Inflammatory macrophage treated with lipopolysaccharide for 4 hours (primary cell): ENCODE results near the gene FAM131C.
"Not testable (repeated sequence)": the region's sequence is repeated elsewhere in the genome, so short reads cannot be mapped to it uniquely, and the experiment has no call there.

Experiments used
- DNase-seq: peaks from one replicate; pipeline ENCODE4 v3.0.0-alpha.2; 2020

Gene FAM131C

DNA sequence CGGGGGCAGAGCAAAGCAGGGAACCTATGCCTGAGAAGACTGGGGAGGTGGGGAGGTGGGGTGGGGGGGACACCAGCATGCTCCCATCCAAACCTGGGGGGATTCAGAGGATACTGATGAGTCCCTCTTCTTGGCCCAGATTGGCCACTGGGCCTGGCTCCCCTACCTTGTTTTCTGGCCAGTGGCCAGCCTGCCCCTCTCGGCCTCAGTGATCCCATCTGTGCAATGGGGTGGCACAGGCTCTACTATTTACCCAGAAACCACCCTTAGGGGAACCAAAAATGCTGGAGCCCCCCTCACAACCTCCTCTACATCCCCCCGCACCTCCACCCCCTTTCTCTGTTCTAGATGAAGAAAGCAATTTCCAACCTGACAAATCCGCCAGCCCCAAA lies 16.9 kb downstream of the FAM131C start:
- not testable (repeated sequence) for DNase-seq

DNA sequence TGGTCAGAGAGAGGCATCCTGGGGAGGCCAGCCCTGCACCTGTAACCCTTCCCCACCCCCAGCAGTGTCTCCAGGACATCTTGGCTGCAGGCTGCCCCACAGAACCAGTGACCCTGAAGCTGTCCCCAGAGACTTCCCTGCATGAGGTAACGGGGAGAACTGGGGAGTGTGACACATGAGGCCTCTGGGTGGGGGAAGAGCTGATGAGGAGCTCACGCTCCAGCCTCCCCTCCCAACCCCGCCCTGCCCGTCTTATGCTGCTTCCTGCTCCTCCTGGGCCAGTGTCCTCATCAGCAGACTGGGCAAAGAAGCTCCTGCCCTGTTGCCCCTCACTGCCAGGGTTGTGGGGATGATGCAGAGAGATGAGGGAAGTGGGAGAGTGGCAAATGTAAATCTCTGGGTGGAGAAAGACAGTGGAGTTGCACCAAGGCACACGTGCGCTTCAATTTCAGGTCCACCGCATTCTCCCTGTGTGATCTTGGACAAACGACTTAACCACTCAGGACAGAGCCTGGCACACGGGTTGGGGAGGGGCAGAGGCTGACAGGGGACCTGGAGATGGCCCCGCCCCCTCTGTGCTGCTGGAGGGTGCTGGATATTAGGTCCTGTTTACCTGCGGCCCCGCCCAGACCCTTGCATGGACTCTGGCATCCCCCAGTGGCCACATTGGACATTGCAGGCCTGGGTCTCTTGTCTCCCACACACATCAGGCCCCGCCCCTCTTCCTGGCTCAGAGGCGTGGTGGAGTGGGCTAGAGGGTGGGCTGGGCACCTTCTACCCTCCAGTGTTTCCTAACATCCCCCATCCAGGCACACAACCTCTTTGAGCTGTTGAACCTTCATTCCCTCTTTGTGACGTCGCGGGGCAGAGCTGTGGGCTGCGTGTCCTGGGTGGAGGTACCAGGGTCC lies 17.6 kb downstream of the FAM131C start:
- DNase-seq: peak; percentile 65

DNA sequence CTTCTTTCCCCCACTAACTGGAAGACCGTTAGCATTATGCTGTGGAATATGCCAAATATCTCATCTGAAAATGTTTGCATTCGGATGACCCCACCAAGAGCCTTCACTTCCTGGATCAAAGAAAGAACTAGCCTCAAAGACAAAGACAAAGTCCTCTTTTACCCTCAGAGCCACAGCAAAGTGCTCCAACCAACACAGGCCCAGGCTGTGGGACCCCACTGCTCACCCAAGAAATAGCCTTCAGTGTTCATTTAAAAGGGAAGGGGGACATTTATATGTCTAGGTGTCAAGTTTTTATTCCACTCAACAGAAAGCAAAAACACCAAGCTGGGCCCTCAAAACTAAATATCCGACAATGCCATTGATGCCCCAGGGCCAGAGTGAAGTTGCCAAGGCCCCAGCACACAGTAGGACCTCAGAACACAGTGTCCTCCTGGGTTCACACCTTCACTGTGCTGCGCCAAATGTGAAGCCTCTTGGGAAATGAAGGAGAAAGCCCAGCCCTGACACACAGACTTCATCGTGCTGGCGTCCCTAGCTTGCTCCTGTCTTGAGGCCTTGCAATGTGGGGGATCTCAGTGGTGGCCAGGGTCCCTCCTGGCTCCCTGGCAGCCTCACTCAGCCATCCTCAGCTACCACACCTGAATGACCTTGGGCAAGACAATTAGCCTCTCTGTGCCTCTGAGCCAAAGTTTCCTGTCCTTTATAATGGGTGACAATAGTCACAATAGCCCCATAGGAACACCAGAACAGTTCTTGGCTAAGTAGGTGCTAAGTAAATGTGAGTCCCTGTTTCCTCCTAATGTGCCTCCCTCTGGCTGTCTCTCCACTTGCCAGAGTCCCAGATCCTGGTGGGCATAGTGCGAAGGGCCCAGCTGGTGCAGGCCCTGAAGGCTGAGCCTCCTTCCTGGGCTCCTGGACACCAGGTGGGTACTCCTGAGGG lies 18.6 kb downstream of the FAM131C start:
- DNase-seq: no peak

DNA sequence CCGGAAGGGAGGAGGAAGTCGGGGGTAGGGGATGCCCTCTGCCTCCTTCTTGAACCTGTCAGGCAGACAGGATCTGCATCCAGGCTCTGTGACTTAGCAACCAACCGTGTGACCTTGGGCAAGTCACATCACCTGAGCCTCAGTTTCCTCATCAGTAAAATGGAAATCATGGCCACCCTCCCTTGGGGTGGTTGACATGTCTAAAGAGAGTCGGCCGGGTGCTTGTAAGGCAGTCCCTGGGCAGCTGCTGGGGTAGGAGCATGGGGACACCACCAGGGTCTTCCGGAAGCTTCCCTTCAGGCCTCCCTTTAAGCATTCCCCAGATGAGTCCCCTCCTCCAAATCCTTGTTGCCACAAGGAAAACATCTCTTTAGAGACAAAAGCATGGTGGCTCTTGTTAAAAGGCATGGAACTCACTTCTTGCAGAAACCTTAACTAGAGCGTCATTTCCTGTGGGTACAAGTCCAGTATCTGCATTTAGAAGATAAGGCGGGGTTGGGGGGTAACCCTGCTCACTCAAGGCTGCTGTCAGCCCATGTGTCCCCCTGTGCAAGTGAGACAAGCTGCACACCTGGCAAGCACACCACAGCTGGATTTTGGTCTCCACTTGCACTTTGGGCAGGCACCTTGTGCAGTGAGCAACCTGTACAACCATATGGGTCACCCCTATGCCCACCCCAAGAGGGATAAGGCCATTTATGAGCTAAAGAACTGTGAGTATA lies 19.5 kb downstream of the FAM131C start:
- DNase-seq: no peak

DNA sequence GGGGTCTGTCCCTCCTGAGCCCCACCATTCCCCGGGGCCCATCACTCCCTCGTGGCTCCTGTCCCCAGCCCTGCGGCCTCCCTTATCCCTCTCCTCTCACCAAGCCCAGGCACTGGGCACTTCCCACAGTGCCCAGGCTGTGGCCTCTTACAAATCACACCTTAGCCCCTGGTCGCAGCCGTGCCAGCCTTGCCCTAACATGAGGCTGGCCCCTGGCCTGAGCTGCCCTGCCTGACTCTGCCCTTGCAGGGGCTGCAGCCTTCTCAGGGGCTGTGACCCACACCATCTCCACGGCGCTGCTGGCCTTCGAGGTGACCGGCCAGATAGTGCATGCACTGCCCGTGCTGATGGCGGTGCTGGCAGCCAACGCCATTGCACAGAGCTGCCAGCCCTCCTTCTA lies 21.5 kb downstream of the FAM131C start:
- DNase-seq: not testable (repeated sequence)

DNA sequence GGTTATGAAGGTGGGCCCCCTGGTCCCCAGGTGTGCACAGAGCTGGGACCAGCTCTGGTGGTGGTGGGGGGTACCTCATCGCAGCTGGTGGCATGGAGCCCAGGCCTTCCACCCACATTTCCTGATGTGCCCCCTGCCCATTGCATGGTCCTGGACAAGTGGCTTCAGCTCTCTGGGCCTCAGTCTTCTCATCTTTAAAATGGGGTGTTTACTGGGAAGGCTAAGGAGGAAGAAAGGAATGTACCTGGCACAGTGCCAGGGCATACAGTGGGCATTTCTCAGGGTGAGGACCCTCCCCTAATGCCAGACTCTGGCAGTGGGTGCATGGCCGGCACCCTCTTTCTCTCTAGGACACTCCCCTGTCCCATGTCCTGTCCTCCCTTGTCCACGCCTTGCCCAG lies 22.4 kb downstream of the FAM131C start:
- no peak for DNase-seq

DNA sequence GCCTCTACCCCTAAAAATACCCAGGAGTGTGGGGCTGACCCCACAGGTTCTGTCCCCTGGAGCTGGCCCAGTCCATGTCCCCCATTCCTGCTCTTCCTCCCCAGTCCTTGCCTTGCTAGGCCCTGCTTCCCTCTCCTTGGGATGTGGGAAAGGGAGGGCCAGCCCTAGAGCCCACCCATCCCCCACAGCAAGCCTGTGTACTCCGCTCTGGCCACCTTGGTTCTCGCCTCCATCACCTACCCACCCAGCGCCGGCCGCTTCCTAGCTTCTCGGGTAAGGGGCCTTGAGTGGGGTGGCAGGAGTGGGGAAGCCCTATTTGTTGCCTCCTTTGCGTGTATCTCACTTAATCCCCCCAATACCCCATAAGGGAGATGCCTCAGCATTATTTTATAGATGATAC lies 23.1 kb downstream of the FAM131C start:
- DNase-seq: no peak

DNA sequence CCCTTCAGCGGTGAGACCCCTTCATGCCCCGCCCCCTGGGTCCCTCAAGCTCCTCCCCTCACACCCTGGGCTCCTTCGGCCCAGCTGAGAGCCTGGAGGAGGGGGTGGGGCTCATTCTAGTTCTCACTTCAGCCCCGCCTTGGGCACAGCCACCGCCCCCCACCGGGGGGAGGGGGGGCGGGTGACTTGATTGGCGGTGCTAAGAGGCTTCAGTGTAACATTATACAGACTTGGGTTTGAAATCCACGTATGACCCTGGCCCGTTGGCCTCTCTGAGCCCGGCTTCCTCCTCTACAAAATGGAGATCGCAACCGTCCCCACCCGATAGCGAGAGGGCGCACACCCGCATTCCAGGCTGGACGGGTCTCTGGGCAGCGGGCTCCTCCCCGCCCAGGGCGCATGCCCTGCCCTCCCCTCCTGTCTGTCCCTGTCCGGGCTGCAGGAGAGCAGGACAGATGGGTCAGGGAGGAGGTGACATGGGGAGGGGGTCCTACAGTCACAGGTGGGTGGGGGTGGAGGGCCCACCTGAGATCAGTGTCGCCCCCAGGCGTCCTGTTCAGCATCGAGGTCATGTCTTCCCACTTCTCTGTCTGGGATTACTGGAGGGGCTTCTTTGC lies 24.8 kb downstream of the FAM131C start:
- peak; percentile 5 for DNase-seq

DNA sequence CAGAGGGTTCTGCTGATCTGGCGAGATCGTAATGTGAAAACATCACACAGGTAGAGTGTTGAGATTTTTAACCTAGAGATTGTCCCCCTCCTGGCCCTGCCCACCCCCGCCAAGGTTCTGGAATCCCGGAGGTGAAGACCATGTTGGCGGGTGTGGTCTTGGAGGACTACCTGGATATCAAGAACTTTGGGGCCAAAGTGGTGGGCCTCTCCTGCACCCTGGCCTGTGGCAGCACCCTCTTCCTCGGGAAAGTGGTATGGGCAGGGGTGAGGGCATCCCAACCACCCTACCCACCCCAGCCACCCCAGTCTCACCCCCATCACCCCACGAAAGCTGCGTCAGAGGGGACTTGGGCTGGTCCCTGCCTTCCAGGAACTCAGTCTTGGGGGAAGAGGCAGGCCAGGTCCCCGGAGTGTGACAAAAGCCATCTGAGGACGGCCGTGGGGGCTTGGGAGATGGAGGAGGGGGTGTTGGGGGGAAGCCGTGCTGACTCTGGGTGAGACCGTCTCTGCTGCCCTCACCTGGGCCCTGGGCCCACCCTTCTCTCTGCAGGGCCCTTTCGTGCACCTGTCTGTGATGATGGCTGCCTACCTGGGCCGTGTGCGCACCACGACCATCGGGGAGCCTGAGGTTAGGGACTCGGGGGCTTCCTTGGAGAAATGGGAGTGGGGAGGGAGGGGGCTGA lies 25.5 kb downstream of the FAM131C start:
- no peak for DNase-seq

DNA sequence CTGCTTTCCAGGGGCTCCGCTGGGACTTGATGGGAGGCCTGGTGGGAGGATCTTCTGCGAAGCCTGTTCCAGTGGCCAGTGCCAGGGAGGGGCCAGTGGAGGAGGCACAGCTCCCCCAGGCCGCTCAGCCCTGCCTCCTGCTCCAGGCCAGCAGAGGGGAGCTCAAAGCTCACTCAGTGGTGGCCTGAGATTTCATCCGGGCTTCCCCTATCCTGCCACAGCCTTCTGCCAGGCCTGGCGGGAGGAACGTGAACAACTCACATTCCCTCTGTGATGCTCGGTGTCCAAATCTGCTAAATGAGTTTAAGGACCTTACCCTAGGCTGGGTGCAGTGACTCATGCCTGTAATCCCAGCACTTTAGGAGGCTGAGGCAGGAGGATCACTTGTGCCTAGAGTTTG lies 26.6 kb downstream of the FAM131C start:
- DNase-seq: no peak

DNA sequence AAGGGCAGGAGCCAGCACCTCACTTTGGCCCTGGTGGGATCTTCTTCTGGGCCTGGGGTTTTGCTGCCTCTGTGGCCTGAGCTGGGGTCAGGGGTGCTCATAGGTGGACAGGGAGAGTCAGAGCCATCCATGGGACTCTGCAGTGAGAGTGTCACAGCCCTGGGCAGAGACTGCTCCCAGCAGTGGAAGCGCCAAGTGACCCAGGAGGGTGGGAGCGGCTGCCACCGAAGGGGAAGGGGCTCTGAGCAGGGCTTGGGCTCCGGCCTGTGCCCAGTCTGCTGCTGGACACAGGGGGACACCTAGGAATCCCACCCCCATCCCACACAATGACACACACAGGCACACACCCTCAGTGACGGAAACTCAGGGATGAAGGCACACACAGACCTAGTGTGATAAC lies 29.5 kb downstream of the FAM131C start:
- no peak for DNase-seq

DNA sequence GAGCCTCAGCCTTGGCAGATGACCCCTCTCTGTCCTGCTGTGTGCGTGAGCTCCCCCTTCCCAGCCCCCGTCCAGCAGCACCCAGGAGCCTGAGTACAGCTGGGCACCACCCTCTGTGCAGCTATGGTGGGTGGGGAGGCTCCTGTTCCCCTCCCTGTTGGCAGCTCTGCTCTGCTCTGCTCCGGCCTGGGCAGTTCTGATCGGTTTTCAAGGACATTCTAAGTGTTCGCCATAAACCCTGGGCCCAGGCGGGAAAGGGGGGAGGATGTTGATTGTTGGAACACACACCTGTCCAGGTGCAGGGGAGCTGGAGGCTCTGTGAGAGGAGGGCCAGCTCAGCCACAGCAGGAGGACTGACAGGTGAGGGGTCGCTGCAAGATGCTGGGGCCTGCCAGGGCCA lies 29.9 kb downstream of the FAM131C start, which contains the start of gene CLCNKB:
TSS of gene CLCNKB (plus strand) at position 262 of the 400 bp plus-strand sequence. CDS start 711 bp downstream, outside the sequence.
- no peak for DNase-seq

DNA sequence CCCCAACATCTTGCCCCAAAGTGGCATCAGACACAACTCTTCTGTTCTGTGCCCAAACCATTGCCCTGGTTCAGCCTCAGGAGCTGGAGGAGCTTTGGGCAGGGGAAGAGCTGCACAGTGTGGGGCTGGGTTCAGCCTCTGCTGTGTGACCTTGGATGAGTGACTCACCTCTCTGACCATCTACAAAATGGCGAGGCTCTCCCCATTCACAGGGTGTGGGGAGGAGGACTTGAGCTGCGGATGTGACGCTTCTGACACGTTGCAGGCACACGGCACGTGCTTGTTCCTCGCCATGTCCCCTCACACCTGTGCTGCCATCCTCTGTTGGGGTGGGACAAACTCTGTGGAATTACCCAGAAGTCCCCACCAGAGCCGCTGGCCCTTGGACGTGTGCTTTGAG lies 30.8 kb downstream of the FAM131C start:
- DNase-seq: not testable (repeated sequence)

DNA sequence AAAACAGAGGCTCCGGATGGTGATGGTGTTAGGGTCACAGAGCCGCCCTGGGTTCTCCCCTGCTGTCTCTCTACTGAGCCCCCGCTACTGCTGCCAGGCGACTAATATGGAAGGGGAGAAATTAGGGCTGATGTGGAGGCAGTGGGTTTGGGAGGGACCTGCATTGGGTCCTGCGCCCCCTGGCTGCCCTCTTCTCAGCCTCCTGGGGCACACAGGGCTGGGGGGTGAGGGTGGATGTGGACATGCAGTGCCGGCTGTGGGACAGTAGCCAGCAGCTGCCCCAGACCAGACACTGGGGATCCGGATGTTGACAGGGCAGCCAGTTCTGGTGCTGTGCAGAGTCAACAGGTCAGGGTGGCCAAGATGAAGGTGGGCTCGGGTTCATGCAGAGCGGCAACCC lies 31.4 kb downstream of the FAM131C start:
- DNase-seq: no peak

DNA sequence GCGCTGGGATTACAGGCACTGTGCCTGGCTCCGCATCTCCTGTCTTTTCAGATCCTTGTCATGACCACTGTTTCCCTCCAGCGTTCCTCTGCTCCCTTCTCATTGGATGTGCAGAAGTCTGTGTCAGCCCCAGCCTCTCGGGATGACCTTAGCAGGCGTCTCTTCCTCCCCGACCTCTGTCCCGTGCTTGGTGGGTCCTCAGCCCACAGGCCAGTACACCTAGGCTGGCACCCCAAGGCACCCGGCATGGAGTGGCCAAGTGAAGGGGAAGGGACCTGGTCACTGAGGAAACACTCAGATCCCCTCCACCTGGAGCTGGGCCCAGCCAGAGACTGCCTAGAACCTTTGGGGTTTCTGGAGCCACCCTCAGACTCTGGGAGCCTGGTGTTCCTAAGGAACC lies 32.3 kb downstream of the FAM131C start:
- no peak for DNase-seq

DNA sequence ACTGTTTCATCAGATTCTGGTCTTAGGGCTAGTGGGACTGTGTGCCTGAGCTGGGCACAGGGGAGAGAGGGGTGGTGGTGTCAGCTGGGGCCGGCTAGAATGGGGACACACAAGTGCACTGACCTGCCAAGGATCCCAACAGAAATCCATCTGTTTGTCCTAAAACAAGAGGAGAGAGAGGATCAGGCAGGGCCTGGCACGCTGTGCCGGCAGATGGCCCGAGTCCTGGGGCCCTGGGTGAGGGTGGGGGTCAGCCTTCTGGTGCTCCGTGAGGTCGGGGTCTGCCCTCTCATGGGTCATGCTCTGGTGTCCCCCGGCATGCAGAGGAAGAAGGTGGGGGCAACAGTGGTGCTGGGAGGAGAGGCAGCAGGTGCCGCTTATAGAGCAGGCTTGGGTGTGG lies 33.6 kb downstream of the FAM131C start:
- DNase-seq: not testable (repeated sequence)

DNA sequence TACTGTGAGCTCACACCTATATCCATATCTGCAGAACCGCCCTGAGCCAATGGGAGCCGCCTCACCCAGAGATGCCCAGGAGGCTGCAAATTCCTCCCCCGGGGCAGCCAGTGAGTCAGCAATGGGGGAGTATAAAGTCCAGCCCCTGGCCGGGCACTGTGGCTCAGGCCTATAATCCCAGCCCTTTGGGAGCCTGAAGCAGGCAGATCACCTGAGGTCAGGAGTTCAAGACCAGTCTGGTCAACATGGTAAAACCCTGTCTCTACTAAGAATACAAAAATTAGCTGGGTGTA lies 34.9 kb downstream of the FAM131C start:
- DNase-seq: no peak

DNA sequence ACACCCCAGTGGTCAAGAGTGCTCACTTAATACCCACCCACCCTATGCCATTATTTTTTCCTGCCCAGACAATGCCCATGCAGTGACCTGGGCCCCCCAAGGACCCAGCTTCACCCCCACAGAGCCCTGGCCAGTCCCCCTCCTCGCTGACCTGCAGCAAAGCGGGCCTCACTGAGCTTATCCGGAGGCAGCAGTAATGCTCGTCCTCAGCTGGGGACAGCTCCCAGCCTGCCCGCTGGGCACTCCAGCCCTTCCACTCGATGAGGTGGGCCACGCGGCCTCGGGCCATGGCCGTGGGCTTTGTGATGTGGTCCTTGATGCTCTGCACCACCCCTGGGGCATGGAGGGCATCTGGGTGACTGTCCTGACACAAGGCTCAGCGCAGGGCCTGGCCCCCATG lies 37.0 kb downstream of the FAM131C start:
- not testable (repeated sequence) for DNase-seq

DNA sequence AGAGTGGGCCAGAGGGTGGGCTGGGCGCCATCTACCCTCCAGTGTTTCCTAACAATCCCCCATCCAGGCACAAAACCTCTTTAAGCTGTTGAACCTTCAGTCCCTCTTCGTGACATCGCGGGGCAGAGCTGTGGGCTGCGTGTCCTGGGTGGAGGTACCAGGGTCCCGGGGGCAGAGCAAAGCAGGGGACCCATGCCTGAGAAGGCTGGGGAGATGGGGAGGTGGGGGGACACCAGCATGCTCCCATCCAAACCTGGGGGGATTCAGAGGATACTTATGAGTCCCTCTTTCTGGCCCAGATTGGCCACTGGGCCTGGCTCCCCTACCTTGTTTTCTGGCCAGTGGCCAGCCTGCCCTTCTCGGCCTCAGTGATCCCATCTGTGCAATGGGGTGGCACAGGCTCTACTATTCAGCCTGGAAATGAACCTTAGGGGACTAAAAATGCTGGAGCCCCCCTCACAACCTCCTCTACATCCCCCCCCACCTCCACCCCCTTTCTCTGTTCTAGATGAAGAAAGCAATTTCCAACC lies 40.3 kb downstream of the FAM131C start:
- DNase-seq: not testable (repeated sequence)

DNA sequence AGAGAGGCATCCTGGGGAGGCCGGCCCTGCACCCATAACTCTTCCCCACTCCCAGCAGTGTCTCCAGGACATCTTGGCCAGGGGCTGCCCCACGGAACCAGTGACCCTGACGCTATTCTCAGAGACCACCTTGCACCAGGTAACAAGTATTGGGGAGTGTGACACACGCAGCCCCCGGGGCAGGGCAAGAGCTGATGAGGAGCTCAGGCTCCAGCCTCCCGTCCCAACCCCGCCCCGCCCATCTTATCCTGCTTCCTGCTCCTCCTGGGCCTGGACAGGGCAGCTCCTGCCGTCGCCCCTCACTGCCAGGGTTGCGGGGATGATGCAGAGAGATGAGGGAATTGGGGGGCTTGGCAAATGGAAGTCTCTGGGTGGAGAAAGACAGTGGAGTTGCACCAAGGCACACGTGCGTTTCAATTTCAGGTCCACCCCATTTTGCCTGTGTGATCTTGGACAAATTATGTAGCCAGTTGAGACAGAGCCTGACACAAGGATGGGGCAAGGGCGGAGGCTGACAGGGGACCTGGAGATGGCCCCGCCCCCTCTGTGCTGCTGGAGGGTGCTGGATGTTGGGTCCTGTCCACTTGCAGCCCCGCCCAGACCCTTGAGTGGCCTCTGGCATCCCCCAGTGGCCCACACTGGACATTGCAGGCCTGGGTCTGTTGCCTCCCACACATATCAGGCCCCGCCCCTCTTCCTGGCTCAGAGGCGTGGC lies 40.9 kb downstream of the FAM131C start:
- DNase-seq: peak; percentile 82

DNA sequence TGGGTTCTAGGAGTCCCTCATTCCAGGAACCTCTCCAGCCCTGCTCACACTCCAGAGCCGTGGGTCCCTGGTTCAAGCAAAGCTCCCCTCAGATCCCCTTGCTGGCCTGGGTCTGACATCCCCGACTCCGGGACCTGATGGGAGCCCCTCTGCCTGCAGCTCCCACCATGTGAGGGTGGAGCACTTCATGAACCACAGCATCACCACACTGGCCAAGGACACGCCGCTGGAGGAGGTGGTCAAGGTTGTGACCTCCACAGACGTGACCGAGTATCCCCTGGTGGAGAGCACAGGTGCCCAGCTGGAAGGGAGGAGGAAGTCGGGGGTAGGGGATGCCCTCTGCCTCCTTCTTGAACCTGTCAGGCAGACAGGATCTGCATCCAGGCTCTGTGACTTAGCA lies 41.9 kb downstream of the FAM131C start:
- DNase-seq: no peak
